ENCODE data around the gene PIK3R3.

- TF ChIP-seq CTCF (IDR thresholded peaks at IDR 0.05; ENCODE audit: insufficient read depth, low read length, poor library complexity, severe bottlenecking) = no peak
- TF ChIP-seq EZH2phosphoT487 (conservative IDR thresholded peaks at IDR 0.05; ENCODE audit: low read length) = no peak
These were observed 92.8 kb downstream of the PIK3R3 start for GRCh38 chr1:46039571-46040052.
